GM18511 (cell line): ENCODE data around the gene EP400.

Source experiments
- ATAC-seq: cut with Tn5 transposase; IDR thresholded peaks from one replicate; pipeline ENCODE4 v1.9.1; 2021; ENCODE audit warnings: mild to moderate bottlenecking, moderate library complexity; ENCODE audit not compliant: unreplicated experiment

The EP400 gene

GRCh38 chr12:131949431-131950181 is at the start of gene EP400:
EP400 (plus strand) TSS chr12:131949942; CDS start chr12:131960620, 10,678 bp downstream.
- peak; percentile 86 for ATAC-seq

- ATAC-seq = no peak
These were observed 49.3 kb upstream of the EP400 start for GRCh38 chr12:131900397-131900796.

GRCh38 chr12:131901431-131902331 is 48.1 kb upstream of the EP400 start:
- ATAC-seq = no peak

- no peak for ATAC-seq
These were observed 47.2 kb upstream of the EP400 start for GRCh38 chr12:131902332-131903241.

GRCh38 chr12:131903270-131904255 is 46.2 kb upstream of the EP400 start:
- ATAC-seq = no peak

GRCh38 chr12:131904346-131904745 is 45.4 kb upstream of the EP400 start:
- no peak for ATAC-seq

- ATAC-seq = no peak
These were observed 44.6 kb upstream of the EP400 start for GRCh38 chr12:131905081-131905629.

GRCh38 chr12:131905630-131906091 is 44.1 kb upstream of the EP400 start:
- no peak for ATAC-seq

GRCh38 chr12:131907379-131908091 is 42.2 kb upstream of the EP400 start:
- ATAC-seq = no peak

GRCh38 chr12:131908092-131909080 is 41.4 kb upstream of the EP400 start:
- no peak for ATAC-seq

GRCh38 chr12:131909081-131909751 is 40.5 kb upstream of the EP400 start:
- no peak for ATAC-seq

- no peak for ATAC-seq
These were observed 40.0 kb upstream of the EP400 start for GRCh38 chr12:131909752-131910219.

- no peak for ATAC-seq
These were observed 39.3 kb upstream of the EP400 start for GRCh38 chr12:131910302-131911027.

- ATAC-seq = no peak
These were observed 38.6 kb upstream of the EP400 start for GRCh38 chr12:131911028-131911650.

- ATAC-seq = no peak
These were observed 37.8 kb upstream of the EP400 start for GRCh38 chr12:131911851-131912477.
